Ascending aorta (tissue), 2 donors: Measurements from ENCODE around the gene HCFC1. TPM values are rescaled to one million over a fixed set of nuclear protein-coding genes. Genes with fewer than 3 reads are reported as not detected.

Source experiments
- DNase-seq, 2 donors: peaks; one replicate each; pipeline ENCODE4 v3.0.0-alpha.2; 2019; ENCODE audit warnings: low spot score in 2 of 2
- H3K27ac ChIP-seq, 2 donors: fragments of 200-600 bp; sonication (generic); one replicate each; pipeline ENCODE4 v1.5.1; 2016 to 2017; ENCODE audit warnings: mild to moderate bottlenecking in 1 of 2
- H3K27me3 ChIP-seq: fragments of 200-600 bp; sonication (generic); one replicate; pipeline ENCODE4 v1.5.1; 2017
- H3K36me3 ChIP-seq, 2 donors: fragments of 200-600 bp; sonication (generic); one replicate each; pipeline ENCODE4 v1.5.1; 2016
- H3K4me1 ChIP-seq, 2 donors: fragments of 200-600 bp; sonication (generic); one replicate each; pipeline ENCODE4 v1.5.1; 2016 to 2017; ENCODE audit warnings: mild to moderate bottlenecking in 1 of 2
- H3K4me3 ChIP-seq, 2 donors: fragments of 200-600 bp; sonication (generic); one replicate each; pipeline ENCODE4 v1.5.1; 2016 to 2017; ENCODE audit warnings: mild to moderate bottlenecking in 1 of 2
- H3K9me3 ChIP-seq, 2 donors: fragments of 200-600 bp; sonication (generic); one replicate each; pipeline ENCODE4 v1.5.1; 2016
- CTCF ChIP-seq, 3 experiments: fragments of 200-600 bp in 2 of 3; fragments of 450-650 bp in 1 of 3; sonication (generic) in 2 of 3; IDR thresholded peaks; one replicate each; pipeline ENCODE4 v1.5.1; 2016 to 2019; ENCODE audit warnings: antibody characterized with exemption in 3 of 3, mild to moderate bottlenecking in 1 of 3, moderate library complexity in 1 of 3
- intact Hi-C: fragments of 100-400 bp; cut with DNase I; formaldehyde crosslinking; loops from one replicate; pipeline ENCODE4 v1.15.1; 2023
- total RNA-seq: library from RNA; depleted of rRNA; stranded (reverse); fragments of >200 nt; gene quantifications from one replicate; pipeline ENCODE4 v1.1.0, GENCODE V29; 2016

Gene HCFC1
- total RNA-seq, 1 donor from 2014 or later = 91.4 TPM

- TF ChIP-seq CTCF (IDR thresholded peaks at IDR 0.05) = peak; percentile 97 to 100 (median 99)
- intact Hi-C loops = loop anchor here (1.0 to 10.0 kb wide), 5 partner anchors 25 to 996 kb away; partner anchors contain the start of genes ATP2B3 and PLXNB3
- no peaks in the 10 kb centered on the region for H3K27me3 ChIP-seq
- peaks cover 74 to 79% of the 10 kb centered on the region in 2 donors for H3K36me3 ChIP-seq
- peaks cover 4 to 16% of the 10 kb centered on the region in 2 donors for H3K4me1 ChIP-seq
- DNase-seq = peak in 1 of 2 donors; percentile 89
- H3K4me3 ChIP-seq = peak overlapping the region in 1 of 2 donors; percentile 27
- peak overlapping the region; percentile 69 to 78 for H3K27ac ChIP-seq
- H3K9me3 ChIP-seq = no peaks in the 10 kb centered on the region
These were observed 18.2 kb downstream of the HCFC1 start for GRCh38 chrX:153953342-153953830.

- no peak for TF ChIP-seq CTCF (IDR thresholded peaks at IDR 0.05)
- H3K4me3 ChIP-seq = peak overlapping the region in 1 of 2 donors; percentile 6
- no peaks in the 10 kb centered on the region for H3K27me3 ChIP-seq
- no peak for DNase-seq
- H3K4me1 ChIP-seq = peaks cover 4 to 16% of the 10 kb centered on the region in 2 donors
- no peaks in the 10 kb centered on the region for H3K9me3 ChIP-seq
- peak overlapping the region; percentile 69 to 78 for H3K27ac ChIP-seq
- peaks cover 68 to 76% of the 10 kb centered on the region in 2 donors for H3K36me3 ChIP-seq
- intact Hi-C loops = loop anchor here (1.0 to 10.0 kb wide), 5 partner anchors 24 to 995 kb away; partner anchors contain the start of genes ATP2B3 and PLXNB3
These were observed 19.1 kb downstream of the HCFC1 start for GRCh38 chrX:153952373-153953026.

GRCh38 chrX:153951683-153952372 lies 19.8 kb downstream of the HCFC1 start:
- no peaks in the 10 kb centered on the region for H3K27me3 ChIP-seq
- no peak for TF ChIP-seq CTCF (IDR thresholded peaks at IDR 0.05)
- peaks cover 63 to 69% of the 10 kb centered on the region in 2 donors for H3K36me3 ChIP-seq
- no peak for DNase-seq
- peaks cover 4 to 16% of the 10 kb centered on the region in 2 donors for H3K4me1 ChIP-seq
- no peak overlapping the region for H3K4me3 ChIP-seq
- peak overlapping the region in 1 of 2 donors; percentile 78 for H3K27ac ChIP-seq
- intact Hi-C loops = loop anchor here (2.0 to 10.0 kb wide), 3 partner anchors 23 to 995 kb away; partner anchors contain the start of gene ATP2B3
- H3K9me3 ChIP-seq = no peaks in the 10 kb centered on the region

GRCh38 chrX:153950127-153950526 lies 21.5 kb downstream of the HCFC1 start:
- H3K27ac ChIP-seq = no peak overlapping the region
- H3K4me3 ChIP-seq = no peak overlapping the region
- H3K4me1 ChIP-seq = peaks cover 4 to 16% of the 10 kb centered on the region in 2 donors
- intact Hi-C loops = loop anchor here (5.0 to 10.0 kb wide), 2 partner anchors 435 to 993 kb away; partner anchors contain the start of gene ATP2B3
- TF ChIP-seq CTCF (IDR thresholded peaks at IDR 0.05) = no peak
- H3K27me3 ChIP-seq = no peaks in the 10 kb centered on the region
- no peaks in the 10 kb centered on the region for H3K9me3 ChIP-seq
- no peak for DNase-seq
- H3K36me3 ChIP-seq = peaks cover 51 to 56% of the 10 kb centered on the region in 2 donors

- no peaks in the 10 kb centered on the region for H3K9me3 ChIP-seq
- peaks cover 43 to 48% of the 10 kb centered on the region in 2 donors for H3K36me3 ChIP-seq
- H3K4me3 ChIP-seq = no peak overlapping the region
- TF ChIP-seq CTCF (IDR thresholded peaks at IDR 0.05) = no peak
- peaks cover 4 to 16% of the 10 kb centered on the region in 2 donors for H3K4me1 ChIP-seq
- no peaks in the 10 kb centered on the region for H3K27me3 ChIP-seq
- intact Hi-C loops = no loop called here
- H3K27ac ChIP-seq = no peak overlapping the region
- no peak for DNase-seq
These were observed 22.5 kb downstream of the HCFC1 start for GRCh38 chrX:153948847-153949805.
